AML-193 (cell line): ENCODE data around the gene NELFA.
"Not testable (repeated sequence)": the region's sequence is repeated elsewhere in the genome, so short reads cannot be mapped to it uniquely, and the experiment has no call there.

ENCODE experiments used
- DNase-seq, 2 experiments: peaks; one replicate each; lab custom pipeline; 2025; lab: John Stamatoyannopoulos, UW

Gene NELFA

DNA sequence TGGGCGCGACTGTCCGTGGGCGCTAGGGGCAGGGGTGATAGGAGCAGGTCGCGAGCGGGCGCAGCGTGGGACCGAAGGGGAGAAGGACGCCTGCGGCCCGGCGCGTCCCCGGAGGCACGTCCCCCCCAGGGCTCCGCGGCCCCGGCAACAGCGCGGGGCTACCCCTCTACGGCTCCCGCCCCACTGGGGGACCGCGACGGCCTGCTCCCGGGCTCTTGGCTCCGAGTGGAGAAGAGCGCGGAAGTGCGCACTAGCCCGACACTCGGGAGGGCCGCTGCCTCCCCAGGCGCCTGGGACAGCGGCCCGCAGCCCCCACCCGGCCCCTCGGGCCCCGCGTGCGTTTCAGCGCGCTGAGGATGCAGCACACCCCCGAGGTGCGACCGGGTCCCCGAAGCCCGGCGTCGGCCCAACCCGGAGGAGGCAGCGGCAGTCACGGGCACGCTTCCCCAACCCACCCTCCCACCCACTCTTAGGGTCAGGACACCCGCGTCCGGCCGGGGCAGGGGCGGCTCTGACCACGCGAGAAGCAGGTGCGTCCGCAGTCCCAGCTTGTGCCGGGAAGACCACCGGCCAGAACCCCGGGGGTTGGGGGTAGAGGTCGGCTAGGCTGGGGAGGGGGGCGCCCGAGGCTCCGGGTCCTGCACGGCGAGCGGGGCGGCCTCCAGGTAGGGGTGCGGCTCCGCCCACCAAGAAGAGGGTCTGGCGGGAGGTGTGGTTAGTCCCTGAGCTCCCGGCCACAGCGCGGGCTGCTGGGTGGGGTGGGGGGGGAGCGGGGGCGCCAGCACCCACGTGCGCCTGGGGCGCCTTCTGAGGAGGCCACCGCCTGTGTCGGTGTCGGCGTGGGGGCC is 31.8 kb upstream of the NELFA start:
- no peak for DNase-seq

DNA sequence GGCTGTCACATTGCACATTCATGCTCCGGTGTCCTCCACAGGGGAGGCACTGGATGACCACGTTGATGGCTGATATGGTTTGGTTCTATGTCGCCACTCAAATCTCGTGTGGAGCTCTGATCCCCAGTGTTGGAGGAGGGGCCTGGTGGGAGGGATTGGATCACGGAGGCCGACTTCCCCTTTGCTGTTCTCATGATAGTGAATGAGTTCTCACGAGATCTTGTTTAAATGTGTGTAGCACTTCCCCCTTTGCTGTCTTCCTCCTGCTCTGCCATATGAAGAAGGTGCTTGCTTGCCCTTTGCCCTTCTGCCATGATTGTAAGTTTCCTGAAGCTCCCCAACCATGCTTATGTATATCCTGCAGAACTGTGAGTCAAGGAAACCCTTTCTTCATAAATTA is 28.1 kb upstream of the NELFA start:
- DNase-seq: no peak

DNA sequence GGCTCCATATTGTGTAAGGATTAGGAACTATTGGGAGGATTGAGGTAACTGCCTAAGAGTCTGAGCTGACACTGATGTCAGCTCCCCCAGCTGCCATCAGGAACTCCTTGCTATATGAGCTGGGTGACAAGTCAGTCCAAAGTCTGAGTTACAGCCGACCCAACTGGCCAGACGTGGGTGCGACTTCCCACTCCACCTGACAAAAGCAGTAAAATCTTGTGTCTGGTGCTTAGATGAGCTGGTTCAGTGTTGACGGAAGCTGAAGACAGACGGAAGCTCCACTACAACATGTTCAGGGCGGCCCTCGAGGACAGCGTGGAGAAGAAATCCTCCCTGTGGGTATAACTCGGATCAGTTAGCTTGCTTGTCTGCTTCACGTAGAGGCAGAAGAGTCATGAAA is 27.6 kb upstream of the NELFA start:
- no peak for DNase-seq

DNA sequence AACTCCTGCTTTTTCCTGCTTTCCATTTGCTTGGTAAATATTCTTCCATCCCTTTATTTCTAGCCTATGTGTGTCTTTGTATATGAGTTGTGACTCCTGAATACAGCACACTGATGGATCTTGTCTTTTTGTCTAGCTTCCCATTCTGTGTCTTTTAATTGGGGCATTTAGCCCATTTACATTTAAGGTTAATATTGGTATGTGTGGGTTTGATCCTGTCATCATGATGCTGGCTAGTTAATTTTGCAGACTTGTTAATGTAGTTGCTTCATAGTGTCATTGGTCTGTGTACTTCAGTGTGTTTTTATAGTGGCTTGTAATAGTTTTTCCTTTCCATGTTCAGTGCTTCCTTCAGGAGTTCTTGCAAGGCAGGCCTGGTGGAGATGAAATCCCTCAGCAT is 22.4 kb upstream of the NELFA start:
- DNase-seq: not testable (repeated sequence)

DNA sequence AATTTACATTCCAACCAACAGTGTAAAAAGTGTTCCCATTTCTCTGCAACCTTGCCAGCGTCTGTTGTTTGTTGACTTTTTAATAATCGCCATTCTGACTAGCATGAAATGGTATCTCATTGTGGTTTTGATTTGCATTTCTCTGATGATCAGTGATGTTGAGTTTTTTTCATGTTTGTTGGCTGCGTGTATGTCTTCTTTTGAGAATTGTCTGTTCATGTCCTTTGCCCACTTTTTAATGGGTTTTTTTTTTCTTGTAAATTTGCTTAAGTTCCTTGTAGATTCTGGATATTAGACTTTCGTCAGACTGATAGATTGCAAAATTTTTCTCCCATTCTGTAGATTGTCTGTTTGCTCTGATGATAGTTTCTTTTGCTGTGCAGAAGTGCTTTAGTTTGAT is 18.3 kb upstream of the NELFA start:
- not testable (repeated sequence) for DNase-seq

DNA sequence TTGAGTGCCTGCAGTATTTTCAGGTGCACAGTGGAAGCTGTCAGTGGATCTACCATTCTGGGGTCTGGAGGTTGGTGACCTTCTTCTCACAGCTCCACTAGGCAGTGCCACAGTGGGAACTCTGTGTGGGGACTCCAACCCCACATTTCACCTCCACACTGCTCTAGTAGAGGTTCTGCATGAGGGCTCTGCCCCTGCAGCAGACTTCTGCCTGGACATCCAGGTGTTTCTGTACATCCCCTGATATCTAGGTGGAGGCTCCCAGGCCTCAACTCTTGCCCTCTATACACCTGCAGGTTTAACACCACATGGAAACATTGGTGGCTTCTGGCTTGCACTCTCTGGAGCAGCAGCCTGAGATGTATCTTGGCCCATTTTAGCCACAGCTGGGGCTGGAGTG is 17.0 kb upstream of the NELFA start:
- no peak for DNase-seq

DNA sequence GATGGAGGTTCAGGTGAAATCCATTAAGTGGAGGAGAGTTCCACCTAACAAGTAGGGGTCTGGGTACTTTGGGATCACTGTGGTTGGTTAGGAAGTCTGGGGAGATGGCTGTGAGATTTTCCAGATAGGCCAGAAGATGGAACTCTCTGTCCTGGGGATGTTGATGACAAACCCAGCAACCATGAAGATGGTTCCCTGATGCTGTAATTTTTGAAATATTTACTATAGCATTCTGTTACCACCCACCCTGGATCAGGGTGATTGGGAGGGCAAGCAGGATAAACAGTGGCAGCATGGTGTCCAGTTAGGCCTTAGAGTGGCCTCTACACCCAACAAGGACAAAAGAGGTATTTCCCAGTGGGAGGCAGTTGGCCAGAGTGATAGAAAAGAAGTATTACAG is 15.9 kb upstream of the NELFA start:
- DNase-seq: no peak

DNA sequence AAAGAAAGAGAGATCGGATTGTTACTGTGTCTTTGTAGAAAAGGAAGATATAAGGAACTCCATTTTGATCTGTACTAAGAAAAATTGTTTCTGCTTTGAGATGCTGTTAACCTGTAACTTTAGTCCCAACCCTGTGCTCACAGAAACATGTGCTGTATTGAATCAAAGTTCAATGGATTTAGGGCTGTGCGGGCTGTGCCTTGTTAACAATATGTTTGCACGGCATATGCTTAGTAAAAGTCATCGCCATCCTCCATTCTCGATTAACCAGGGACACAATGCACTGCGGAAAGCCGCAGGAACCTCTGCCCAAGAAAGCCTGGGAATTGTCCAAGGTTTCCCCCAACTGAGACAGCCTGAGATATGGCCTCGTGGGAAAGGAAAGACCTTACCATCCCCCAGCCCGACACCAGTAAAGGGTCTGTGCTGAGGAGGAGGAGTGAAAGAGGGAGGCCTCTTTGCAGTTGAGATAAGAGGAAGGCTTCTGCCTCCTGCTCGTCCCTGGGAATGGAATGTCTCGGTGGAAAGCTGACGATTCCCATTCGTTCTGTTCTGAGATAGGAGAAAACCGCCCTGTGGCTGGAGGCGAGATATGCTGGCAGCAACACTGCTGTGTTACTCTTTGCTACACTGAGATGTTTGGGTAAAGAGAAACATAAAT is 12.7 kb upstream of the NELFA start:
- not testable (repeated sequence) for DNase-seq

DNA sequence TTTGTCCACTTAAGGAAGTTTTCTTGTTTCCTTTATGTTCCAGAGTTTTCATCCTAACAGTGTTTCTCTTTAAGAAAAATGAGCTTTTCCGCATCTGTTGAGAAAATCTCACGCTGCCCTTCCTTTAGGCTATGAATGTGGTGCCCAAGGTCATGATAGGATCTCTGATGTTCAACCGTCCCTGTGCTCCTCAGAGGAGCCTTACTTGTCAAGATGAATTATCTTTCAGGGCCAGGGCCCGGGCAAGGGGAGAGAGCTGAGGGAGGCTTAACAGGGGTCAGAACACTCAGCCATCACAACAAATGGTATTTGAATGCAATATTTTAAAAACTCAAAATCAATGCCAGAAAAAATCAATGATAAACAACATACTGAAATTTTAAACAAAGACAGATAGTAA is 6.2 kb upstream of the NELFA start:
- DNase-seq: no peak

DNA sequence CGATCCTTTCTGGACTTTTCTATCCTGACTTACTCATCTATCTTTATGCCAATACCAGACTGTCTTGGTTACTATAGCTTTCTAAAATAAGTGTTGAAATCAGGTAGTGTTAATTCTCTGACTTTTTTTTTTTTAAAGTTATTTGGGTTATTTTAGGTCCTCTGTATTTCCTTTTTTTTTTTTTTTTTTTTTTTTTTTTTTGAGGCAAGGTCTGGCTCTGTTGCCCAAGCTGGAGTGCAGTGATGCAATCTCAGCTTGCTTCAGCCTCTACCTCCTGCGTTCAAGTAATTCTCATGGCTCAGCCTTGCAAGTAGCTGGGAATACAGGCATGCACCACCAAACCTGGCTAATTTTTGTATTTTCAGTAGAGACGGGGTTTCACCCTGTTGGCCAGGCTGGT is 2.8 kb upstream of the NELFA start:
- DNase-seq: peak; percentile 55 to 59

DNA sequence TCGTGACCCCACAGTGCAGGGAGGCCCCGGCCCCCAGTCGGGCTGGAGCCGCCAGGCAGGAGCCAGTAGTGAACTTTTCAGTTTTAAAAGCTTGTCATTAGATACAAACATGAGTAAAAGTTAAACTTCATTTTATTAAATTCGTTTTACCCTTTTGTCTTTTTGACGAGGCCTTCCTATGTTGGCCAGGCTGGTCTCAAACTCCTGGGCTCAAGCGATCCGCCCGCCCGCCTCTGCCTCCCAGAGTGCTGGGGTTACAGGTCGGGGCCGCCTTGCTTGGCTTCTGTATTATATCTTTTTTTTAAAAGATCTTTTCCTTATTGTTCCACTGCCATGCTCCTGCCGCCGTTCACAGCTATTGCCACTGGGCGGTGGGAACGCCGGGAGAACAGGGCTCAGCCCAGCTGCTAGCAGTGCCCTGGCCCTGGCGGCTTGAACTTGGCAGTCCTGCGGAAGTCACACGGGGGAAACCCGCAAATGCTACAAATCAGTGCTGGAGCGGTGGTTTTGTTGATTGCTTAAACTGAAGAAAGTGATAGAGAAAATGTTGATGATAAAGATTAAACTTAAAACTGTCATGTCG is 968 bp upstream of the NELFA start:
- DNase-seq: peak; percentile 31 to 42

DNA sequence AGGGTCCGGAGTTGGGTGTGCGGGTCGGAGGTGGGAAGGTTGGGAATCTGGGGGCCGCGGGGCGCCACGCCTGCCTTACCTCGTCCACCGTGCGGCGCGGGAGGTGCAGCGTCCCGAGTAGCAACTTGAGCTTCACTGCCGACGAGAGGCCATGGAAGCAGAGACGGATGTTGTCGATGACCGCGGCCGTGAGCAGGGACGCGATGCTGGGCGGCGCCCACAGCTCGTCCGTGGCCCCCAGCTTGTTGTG is 178 bp downstream of the NELFA start:
- no peak for DNase-seq

DNA sequence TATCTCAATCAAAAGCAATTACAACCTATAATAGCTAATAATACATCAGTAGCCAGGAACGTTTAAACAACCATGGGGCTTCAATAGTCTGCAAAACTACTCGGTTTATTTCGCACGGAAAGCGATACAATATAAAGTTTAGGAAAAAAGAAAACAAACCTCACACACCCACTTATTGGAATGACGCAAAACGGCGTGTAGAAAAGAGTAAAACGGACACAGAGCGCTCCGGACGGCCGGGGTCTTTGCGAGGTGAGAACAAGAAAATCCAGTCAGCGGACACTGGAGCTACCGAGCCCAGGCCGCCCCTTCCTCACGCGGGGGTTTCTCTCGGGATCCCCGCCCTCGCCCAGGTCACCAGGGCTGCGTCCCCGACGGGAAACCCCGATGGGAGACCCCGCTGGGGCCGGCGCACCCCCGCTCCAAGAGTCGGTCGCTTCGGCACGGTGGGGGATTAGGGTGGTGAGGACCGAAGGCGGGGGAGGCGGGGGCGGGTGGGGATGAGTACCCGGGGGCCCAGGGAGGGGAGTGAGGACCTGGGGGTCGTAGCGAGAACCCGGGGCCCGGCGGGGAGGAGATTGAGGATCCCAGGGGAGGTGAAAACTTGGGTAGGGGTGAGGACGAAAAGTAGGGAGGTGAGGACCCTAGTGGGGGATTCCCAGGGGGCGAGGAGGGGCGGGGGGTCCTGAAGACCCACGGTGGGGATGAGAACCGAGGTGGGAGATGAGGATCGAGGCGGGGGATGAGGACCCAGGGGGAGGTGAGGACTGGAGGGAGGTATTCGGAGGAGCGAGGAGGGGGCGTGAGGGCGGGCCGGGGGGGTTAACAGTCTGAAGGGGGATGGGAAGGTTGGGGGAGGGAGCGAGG is 737 bp downstream of the NELFA start:
- no peak for DNase-seq

DNA sequence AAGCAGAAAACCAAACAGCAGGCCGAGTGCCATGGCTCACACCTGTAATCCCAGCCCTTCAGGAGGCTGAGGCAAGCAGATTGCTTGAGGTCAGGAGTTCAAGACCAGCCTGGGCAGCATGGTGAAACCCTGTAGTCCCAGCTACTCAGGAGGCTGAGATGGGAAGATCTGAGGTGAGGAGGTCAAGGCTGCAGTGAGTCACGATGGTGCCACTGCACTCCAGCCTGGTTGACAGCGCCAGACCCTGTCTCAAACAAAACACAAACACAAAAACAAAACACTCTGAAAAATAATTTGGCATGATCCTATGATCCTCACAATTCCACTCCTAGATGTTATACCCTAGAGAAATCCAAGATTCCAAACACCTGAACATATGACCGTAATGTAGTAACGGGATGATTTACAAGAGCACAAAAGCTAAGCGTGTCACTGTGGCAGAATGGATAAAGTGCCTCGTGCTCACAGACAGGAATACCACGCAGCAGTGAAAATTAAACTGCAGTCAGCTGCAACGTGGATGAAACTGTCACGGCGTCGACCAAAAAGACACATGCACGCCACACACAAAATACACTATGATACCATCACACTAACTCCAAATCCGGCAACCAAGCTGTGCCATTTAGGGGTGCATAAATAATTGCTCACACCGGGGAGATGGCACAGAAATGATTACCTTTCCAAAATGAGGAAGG is 1.7 kb downstream of the NELFA start:
- DNase-seq: no peak

DNA sequence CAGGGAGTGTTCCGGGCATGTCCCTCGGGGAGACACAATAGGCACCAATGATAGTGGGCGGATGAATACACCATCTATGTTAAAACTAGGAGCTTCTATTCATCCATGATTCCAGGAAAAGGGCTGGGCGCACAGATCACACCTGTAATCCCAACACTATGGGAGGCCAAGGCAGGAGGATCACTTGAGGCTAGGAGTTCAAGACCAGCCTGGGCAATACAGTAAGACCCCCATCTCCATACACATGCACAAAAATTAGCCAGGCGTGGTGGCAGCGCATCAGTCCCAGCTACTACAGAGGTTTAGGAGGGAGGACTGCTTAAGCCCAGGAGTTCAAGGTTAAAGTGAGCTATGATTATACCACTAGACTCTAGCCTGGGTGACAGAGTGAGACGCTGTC is 2.4 kb downstream of the NELFA start:
- DNase-seq: no peak

DNA sequence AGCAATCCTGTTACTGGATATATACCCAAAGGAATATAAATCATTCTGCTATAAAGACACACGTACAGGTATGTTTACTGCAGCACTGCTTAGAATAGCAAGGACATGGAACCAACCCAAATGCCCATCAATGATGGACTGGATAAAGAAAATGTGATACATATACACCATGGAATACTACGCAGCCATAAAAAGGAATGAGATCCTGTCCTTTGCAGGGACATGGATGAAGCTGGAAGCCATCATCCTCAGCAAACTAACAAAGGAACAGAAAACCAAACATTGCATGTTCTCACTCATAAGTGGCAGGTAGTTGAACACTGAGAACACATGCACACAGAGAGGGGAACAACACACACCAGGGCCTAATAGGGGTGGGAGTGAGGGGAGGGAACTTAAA is 5.4 kb downstream of the NELFA start:
- not testable (repeated sequence) for DNase-seq

DNA sequence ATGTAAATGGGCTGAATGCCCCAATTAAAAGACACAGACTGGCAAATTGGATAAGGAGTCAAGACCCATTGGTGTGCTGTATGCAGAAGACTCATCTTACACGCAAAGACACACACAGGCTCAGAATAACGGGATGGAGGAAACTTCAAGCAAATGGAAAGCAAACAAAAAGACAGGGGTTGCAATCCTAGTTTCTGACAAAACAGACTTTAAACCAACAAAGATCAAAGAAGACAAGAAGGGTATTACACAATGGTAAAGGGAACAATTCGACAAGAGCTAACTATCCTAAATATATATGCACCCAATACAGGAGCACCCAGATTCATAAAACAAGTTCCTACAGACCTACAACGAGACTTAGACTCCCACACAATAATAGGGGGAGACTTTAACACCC is 9.5 kb downstream of the NELFA start:
- not testable (repeated sequence) for DNase-seq

DNA sequence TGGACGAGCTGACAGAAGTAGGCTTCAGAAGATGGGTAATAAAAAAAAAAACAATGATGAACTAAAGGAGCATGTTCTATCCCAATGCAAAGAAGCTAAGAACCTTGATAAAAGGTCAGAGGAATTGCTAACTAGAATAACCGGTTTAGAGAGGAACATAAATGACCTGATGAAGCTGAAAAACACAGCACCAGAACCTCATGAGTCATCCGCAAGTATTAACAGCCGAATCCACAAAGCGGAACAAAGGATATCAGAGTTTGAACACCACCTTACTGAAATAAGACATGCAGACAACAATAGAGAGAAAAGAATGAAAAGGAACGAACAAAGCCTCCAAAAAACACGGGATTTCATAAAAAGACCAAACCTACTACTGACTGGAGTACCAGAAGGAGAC is 10.5 kb downstream of the NELFA start:
- DNase-seq: no peak

DNA sequence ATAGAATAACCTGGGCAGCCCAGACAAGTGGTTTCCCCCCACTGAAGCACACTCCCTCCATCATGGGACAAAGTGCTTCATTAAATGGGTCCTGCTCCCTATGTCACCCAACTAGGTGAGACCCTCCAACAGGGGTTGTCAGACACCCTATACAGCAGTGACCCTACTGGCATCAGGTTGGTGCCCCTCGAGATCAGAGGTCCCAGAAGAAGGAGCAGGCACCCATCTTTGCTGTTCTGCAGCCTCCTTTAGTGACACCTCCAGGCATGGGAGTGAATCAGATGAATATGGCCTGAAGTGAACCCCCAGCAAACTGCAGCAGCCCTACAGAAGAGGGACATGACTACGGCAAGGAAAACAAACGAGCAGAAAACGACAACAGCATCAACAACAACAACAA is 11.1 kb downstream of the NELFA start:
- no peak for DNase-seq

DNA sequence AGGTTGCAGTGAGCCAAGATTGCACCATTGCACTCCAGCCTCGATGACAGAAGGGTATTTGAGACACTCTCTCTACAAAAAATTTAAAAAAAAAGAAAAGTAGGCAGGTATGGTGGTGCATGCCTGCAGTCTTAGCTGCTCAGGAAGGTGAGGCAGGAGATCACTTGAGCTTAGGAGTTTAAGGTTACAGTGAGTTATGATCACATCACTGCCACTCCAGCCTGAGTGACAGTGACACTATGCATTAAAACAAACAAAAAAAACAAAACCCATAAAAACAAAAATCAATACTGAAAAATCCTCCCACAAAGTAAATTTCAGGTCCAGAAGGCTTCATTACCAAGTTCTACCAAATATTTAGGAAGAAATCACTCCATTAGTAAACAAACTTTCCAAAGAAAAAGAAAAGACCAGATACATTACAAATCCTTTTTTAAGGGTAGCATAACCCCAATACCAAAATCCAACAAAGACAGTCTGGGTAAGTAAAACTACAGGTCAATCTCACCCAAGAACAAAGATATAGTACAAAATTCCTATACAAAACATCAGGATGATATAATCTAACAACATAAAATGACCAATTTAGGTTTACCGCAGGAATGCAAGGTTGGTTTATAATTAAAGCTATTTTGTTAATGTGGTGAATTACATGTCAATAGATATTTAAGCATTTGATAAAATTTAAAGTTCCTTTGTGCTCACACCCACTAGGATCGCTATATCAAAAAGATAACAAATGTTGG is 11.7 kb downstream of the NELFA start:
- DNase-seq: no peak

DNA sequence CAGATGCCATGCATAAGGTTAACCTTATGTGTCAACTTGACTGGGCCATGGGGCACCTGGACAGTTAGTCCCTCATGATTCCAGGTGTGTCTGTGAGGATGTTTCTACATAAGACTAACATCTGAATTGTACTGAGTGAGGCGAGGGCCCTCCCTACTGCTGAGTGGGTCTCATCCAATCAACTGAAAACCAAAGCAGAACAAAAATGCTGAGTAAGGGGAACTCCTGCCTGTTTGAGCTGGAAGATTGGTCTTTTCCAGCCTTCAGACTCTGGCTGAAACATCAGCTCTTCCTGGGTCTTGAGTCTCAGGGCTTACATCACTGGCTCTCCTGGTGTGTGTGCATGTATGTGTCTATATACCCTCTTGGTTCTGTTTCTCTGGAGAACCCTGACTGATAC is 13.8 kb downstream of the NELFA start:
- no peak for DNase-seq
